HG02763 (cell line): ENCODE data around the gene C1orf50.
"Not testable (repeated sequence)": the region's sequence is repeated elsewhere in the genome, so short reads cannot be mapped to it uniquely, and the experiment has no call there.

ENCODE experiments used
- ATAC-seq: cut with Tn5 transposase; IDR thresholded peaks from one replicate; pipeline ENCODE4 v1.9.1; 2021; ENCODE audit warnings: mild to moderate bottlenecking, moderate library complexity; ENCODE audit not compliant: unreplicated experiment

C1orf50 gene

DNA sequence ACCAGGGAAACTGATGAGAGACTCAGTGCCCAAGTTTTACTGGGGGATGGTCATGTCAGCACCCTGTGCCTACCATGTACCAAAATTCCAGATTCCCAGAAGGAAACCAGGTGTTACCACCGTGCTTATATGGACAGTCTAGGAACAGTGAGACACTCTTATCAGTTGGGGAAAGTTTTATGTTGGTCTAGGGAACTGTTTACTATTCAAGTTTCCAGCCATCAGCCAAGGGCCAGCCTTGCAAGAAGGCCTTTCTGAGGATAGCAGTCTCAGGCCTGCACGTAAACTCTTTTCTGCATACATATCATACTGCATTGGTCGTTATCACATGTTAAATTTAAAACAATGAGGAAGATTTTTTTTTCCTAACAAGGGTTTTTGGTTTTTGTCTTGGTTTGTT, 30.4 kb downstream of the C1orf50 start:
- no peak for ATAC-seq

DNA sequence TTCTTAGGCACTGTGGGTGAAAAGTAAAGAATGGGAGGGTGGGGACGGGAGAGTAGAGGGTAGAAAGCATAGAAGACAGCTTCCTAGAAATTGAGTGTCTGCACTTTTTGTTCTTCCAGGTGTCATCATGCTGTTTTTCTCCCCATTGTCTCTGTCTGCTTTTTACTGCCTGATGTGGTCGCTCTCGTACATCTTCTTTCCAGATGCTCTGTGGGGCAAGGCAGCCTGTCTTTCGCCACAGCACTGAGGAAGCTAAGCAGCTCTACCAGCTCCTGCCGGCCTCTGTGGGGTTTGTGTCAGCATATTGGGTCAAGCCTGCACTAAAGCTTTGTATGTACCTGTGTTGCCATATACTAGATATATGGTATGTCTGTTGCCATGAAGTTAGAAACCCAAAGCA, 30.9 kb downstream of the C1orf50 start:
- ATAC-seq: no peak

DNA sequence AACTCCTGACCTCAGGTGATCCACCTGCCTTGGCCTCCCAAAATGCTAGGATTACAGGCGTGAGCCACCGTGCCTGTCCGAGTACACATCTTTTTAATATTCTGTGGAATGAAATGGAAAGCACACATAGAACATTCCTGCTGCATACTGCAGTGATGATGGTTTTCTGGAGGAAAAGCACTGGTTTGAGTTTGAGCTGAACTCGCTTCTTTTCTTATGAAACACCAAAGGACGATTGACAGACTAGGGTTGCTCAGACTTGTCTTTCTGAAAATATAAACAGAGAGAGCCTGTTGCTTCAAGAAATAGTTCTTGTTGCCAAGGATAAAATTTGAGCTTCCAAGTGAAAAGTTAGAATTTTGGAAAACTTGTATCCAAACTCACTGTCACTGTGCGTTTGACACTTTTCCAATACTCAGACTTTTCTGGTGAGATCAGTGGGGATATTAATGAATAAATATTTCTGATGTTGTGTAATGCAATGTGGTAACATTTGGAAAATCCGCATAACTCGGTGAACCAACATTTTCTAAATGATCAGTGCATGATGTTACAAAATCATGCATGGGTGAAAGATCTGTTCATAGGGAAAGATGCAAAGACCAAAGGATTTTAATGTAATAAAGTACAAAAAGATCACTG, 34.9 kb downstream of the C1orf50 start:
- ATAC-seq: no peak

DNA sequence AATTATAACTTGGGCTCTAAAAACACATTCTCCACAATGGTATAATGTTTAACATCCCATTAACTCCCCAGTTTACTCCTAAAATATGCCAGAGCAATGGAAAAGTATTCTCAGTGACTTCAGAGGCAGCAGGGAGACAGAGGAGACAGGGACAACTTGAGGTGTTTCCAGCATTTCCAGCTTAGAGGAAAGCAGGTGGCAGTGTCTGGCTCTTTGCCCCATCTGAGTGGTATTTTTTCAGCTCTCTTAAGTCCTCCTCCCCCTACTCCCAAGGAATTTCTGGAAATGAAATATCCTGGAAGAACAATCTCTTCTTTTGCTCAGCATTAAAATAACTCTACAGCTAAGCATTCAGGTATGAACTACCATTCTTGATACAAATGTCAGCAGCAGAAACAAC, 39.1 kb downstream of the C1orf50 start:
- ATAC-seq: no peak

DNA sequence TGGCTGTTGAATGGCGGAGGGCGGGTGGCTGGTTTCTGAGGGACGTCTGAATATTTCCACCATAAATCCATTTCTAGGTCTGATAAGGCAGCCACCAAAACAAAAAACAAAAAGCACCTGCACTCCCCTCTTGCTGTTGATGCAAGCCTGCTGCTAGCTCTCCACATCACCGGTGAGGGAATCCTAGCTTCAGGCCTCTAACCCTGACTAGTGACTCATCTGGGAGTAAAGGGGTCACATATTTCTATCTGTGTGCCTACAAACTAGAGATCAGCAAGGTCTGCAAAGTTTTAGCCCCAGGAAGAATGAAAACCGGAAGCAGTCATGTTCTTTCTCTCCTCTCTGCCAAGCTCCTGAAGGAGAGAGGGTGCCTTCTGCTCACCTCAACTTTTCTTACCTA, 39.5 kb downstream of the C1orf50 start:
- no peak for ATAC-seq

DNA sequence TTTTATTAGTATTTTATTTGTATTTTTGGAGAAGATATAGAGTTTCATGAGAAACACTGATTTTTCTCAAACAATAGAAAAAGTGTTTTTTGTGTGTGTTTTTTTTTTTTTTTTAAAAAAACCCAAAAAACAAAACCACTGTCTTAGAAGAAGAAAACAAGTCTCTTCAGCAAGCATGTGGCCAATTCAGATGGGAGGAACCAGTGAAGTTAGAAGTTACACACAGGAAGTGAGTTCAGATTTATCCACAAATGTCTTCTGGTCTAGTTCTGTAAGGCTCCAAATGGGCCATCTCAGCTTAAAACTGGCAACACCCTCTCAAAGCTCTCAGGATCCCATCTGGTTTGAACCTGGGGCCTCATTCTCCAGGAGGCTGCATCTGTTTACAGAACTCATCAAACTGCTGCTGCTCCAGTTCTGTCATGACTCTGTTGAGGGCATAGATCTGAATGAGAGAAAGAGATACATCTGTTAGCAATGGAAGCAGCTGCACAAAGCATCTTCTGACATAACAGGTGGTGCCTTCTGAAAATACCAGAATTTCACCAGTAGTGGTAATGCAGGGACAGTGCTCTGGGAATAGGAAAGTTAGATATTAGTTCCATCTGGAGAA, 40.1 kb downstream of the C1orf50 start:
- ATAC-seq: no peak

DNA sequence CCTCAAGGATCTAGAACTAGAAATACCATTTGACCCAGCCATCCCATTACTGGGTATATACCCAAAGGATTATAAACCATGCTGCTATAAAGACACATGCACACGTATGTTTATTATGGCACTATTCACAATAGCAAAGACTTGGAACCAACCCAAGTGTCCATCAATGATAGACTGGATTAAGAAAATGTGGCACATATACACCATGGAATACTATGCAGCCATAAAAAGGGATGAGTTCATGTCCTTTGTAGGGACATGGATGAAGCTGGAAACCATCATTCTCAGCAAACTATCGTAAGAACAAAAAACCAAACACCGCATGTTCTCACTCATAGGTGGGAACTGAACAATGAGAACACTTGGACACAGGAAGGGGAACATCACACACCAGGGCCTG, 47.8 kb downstream of the C1orf50 start:
- not testable (repeated sequence) for ATAC-seq

DNA sequence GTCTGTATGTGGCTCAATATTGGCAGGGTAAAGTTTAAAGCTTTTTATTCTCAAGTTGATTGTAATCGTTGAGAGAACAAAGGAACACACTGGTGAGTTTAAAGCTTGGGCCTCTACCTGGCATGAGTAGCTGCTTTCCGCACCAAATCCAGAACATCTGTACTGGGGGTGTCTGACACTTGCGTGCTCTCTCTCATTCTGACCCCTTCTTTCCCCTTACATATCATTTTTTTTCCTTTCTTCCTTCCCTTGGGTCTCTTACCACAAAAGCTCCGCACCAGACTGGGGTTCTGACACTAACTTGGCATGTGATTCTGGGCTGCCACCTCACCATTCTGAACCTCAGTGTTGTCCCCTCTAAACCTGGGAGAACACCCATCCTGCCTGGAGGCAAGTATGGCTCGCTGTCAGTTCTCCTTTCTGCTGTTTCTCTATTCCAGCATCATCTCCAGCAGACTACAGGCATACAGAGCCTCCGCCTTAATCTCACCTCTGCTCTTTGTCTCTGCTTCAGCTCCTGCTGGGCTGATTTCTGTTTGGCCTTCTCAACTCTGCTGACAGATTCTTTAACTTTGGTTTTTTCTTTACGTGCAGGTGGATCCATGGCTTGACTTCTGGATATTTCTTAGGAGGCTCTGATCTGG, 49.0 kb downstream of the C1orf50 start:
- no peak for ATAC-seq

DNA sequence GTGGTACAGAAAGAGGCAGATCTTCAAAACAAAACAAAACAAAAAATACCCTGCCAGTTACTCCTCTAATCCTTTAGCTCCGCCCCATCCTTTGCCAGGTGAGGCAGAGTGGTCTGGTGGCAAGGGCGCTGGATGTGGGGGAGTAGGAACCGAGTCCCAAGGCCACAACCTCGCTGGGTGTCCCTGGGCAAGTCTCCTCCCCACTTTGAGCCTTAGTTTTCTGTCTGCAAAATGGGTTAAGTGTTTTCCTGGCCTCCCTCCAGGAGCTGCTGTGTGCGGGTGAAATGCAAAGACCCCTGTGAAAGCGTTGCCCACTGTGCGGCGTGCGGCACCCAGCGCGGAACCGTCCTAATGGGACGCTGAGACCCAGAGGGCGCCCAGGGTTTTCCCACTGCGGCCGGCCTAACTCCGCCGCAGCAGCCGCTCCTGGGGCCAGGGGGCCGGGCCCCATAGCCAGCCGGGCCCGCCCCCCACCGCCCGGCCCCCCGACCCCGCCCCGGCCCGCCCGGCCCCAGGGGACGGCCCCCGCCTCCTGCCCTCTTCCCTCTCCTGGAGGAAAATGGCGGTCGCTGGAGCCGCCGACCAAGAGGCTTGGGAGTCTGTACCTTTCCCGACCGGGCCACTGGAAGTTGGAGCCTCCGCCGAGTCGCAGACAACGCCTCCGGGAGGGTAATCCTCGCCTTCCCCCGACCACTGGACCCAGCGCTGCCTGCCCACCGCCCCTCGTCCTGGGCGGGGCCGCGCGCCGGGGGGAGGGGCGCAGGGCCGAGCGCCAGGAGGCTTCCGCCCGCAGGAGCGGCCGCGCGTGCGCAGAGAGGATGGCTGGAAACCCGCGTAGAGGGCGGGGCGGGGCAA, 49.8 kb downstream of the C1orf50 start, which contains the start of the genes ERMAP and SVBP:
TSS of gene ERMAP (plus strand) at position 538 of the 855 bp plus-strand sequence. CDS start 13,327 bp downstream, outside the sequence.
TSS of gene SVBP (minus strand) at position 813 of the 855 bp plus-strand sequence. CDS start 853 bp downstream, outside the sequence.
- peak; percentile 81 for ATAC-seq

DNA sequence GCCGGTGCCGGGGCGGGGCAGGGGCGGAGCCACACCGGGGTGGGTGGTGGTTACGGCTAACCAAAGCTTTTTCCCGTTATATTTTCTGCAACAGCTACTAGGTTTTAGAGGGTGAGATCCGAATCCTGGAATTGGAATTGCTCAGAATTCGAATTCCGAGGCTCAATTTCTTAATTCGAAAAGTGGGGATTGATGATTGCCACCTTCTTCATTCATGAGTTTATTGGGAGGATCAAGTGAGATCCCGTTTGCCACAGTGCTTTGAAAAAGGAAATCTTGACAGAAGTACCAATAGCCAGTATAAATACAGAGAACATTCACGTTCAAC, 50.4 kb downstream of the C1orf50 start:
- no peak for ATAC-seq

DNA sequence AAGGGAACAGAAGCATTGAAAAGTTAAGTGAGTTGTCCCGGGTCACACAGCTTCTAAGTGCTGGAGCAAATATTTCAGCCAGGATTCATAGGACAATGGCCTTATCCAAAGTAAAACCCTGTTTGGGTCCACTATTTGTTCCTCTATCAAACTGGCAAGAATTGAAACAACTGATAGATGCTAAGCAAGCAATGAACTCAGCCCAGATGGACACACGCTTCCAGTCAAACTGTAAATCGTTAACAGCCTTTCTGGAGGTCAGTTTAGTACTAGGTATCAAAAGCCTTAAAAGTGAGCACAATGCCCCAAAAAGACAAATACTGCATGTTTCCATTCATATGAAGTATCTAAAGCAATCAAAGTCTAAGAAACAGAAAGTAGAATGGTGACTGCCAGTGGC, 50.9 kb downstream of the C1orf50 start:
- no peak for ATAC-seq

DNA sequence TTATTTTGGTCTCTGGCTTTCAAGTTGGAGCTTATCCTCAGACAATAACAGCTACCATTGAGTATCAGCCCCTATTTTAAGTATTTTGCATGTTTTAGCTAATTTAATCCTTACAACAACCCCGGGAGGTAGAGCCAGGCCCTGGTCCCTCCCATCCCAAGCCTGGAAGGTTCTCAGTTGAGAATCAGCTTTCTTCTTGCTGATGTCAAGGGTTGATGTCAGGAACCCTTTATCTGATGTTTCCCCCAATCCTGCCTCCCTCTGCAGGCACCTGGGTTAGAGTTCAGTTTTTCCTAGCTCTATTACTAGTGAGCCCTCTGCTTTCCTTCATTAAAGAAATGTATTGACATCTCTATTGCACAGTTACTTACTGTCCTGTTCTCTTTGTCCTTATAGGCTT, 53.8 kb downstream of the C1orf50 start:
- no peak for ATAC-seq

DNA sequence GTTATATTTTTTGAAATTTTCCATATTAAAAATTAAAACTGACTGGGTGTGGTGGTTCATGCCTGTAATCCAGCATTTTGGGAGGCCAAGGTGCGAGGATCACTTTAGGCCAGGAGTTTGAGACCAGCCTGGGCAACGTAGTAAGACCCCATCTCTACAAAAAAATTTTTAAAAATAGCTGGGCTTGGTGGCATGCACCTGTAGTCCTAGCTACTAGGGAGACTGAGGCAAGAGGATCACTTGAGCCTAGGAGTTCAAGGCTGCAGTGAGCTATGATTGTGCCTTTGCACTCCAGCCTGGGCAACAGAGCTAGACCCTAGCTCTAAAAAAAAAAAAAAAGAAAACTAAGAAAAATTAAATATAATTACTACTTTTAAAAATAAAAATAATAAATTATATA, 54.6 kb downstream of the C1orf50 start:
- ATAC-seq: no peak

DNA sequence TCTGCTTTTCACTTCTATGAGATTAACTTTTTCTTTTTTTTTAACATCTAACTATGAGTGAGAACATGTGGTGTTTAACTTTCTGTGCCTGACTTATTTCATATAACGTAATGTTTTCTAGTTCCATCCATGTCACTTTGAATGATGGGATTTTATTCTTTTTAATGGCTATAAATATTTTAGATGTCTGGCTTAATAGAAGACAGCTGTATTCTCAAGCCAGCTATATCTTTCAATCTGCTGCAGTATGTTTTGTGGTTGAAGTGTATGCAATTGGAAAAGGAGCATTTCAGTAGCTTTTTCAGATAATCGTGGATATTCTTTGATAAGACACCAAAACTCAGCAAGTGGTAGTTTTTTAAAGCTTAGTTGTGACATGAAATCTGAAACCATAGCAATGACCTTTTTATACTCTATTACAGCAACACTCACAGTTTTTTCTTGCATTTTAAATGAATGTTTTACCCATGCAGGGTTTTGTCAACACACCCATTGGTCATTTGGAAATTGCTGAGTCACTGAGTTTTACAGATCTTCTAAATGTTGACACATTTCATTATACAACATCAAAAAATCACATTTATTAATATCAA, 55.8 kb downstream of the C1orf50 start:
- no peak for ATAC-seq

DNA sequence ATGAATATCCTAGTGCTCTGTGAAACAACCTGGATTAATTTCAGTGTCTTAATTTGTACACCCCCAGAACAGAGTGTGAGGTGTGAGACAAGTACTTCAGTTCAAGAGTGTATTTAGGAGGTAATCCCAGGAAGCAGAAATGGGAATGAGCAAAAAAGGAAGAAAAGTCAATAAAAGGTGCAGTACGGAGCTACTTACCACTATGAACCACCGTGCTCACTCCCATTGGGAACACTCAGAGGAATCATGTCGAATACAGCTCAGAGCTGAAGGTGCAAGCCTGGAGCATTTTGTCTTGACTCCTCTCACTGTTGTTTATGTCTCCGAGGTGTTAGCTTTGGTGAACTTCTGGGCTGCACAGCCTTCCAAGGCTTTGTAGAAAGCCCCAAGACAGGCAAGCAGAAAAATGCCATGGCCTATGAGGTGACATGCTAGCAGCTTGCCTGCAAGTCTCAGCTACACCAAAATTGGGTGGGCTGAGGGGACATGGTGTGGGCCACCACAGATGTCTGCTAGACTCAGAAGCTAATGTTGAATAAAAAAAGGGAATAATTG, 57.5 kb downstream of the C1orf50 start:
- ATAC-seq: no peak

DNA sequence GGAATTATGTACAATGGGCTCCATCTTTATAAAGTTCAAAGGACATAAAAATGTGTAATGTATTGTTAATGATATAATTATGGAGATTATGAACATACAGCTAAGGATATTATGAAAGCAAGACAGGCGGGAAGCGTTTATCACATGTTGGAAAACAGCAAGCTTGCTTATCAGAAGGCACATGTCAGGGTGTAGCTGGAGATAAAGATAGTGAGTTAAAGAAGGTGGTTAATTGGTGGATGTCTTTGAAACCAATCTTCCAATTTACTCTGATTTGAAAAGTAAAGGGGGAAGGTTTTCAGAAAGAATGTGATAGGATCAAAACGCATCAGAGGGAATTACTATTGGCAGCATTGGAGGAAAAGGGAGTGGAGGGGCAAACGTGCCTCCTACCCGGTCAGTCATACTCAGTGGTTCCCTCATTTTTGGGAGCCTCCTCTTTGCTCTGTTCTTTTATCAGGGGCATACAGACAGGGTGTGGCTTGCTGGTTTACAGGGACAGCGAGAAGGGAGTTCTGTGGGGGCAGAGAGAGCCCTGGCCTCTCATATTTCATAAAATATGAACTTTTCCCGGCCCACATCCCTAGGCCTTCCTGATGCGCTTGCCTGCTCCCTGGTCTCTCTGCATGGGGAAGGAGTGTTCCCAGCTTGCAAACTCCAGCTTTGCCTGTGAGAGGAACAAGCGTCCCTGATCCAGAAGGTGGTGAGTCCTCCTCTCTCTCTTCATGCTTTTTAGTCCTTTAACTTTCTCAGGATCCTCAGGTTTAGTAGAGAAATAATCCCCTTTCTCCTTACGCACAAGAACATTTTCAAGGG, 58.2 kb downstream of the C1orf50 start:
- ATAC-seq: no peak
